GM12801 (cell line): ENCODE measurements around the gene SMPD1.
A peak's percentile ranks its signal among the peaks of the same experiment; 100 is the strongest.

Experiments used
- TF ChIP-seq, protein P1 (sequence below): IDR thresholded peaks from one replicate; pipeline ENCODE4 v1.5.1; 2011; ENCODE audit warnings: control low read depth; ENCODE audit not compliant: insufficient read length; ENCODE audit errors: extremely low read depth

SMPD1 gene

DNA sequence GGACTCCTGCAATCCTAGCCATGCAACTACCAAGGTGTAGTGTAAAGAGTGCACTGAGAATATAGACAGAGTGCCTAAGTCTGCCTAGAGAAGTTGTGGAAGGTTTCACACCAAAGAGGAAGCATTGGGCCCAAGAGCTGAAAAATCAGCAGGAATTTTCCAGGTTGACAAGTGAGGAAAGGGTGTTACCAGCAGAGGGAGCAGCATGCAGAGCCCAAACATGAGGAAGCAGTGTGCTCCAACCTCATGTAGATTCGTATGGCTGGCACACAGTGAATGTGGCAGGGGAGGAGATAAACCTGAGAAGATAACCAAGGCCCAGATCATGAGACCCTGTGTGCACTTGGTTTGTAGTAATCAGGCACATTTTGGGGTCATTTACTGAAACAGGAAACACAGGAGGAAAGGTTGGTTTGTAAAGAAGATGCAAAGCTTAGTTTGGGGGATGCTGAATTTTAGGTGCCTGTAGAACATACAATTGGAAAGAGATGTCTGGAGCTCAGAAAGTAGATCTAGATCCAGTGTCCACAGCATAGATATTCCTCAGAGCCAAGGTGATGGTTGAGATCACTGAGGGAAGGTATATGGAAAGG lies 48.8 kb downstream of the SMPD1 start:
- TF ChIP-seq, protein P1, sequence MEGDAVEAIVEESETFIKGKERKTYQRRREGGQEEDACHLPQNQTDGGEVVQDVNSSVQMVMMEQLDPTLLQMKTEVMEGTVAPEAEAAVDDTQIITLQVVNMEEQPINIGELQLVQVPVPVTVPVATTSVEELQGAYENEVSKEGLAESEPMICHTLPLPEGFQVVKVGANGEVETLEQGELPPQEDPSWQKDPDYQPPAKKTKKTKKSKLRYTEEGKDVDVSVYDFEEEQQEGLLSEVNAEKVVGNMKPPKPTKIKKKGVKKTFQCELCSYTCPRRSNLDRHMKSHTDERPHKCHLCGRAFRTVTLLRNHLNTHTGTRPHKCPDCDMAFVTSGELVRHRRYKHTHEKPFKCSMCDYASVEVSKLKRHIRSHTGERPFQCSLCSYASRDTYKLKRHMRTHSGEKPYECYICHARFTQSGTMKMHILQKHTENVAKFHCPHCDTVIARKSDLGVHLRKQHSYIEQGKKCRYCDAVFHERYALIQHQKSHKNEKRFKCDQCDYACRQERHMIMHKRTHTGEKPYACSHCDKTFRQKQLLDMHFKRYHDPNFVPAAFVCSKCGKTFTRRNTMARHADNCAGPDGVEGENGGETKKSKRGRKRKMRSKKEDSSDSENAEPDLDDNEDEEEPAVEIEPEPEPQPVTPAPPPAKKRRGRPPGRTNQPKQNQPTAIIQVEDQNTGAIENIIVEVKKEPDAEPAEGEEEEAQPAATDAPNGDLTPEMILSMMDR = no peak

- TF ChIP-seq, protein P1 = no peak
Measured at GRCh38 chr11:6440906-6441358, 50.7 kb downstream of the SMPD1 start, which contains the start of gene HPX. TSS of gene HPX (minus strand) at chr11:6440987. CDS start at chr11:6440963, 24 bp downstream.

DNA sequence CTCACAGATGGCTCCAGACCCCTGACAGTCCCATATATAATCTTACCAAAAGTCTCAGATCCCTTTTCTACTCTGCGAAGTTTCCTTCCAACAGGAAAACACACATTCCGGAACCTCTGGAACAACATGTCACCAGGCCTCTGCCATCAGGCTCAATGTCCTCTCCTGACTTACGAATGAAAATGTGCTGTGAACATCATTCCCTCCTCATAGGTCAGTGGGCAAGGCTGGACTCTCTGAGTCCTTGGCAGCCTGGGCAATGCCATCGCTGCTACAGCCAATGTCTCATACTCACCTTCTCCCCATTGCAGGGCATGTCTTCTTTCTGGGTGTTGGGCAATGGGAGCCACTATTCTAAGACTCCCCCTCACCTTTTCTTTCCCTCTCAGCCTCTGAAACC lies 52.2 kb downstream of the SMPD1 start:
- TF ChIP-seq, protein P1 = no peak

DNA sequence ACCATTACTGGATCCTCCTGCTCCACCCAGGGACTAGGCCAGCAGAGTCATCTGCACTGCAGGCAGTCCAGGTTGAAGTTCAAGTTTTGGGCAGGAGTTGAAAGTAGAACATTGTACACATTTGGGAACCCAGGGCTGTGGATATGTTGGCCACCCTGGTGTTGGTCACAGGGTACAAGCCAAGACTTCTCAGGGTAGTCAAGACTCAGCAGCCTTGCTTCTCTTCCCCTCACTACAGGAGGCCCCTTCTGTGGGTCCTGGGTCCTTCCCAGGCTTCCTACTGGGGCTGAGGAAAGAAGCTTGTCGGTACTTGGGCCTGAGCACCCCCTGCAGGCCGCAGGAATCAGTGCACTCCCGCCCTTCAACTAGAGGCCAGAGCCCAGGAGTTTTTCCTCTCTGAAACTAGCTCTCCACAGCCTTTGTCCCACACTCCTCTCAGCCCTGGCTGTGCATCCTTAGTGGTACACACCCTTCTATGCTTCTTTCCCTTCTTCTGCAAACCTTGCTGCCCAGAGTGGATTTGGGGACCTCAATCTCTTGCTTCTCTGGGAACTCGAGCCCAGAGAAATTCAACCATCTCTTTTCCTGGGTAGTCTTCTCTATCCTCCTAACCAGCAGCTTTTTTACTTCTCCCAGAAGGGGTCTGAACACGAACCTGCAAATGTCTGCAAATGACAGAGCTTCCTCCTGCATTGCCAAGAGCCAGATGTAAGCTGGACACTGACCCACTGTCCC lies 53.2 kb downstream of the SMPD1 start:
- TF ChIP-seq, protein P1 = peak; percentile 11
